GM18867 (cell line): ENCODE data around the gene UNC79.
"Not testable (repeated sequence)": the region's sequence is repeated elsewhere in the genome, so short reads cannot be mapped to it uniquely, and the experiment has no call there.

Experiments
- ATAC-seq: cut with Tn5 transposase; IDR thresholded peaks from one replicate; pipeline ENCODE4 v1.9.1; 2021; ENCODE audit warnings: mild to moderate bottlenecking, moderate library complexity; ENCODE audit not compliant: unreplicated experiment

The UNC79 gene

DNA sequence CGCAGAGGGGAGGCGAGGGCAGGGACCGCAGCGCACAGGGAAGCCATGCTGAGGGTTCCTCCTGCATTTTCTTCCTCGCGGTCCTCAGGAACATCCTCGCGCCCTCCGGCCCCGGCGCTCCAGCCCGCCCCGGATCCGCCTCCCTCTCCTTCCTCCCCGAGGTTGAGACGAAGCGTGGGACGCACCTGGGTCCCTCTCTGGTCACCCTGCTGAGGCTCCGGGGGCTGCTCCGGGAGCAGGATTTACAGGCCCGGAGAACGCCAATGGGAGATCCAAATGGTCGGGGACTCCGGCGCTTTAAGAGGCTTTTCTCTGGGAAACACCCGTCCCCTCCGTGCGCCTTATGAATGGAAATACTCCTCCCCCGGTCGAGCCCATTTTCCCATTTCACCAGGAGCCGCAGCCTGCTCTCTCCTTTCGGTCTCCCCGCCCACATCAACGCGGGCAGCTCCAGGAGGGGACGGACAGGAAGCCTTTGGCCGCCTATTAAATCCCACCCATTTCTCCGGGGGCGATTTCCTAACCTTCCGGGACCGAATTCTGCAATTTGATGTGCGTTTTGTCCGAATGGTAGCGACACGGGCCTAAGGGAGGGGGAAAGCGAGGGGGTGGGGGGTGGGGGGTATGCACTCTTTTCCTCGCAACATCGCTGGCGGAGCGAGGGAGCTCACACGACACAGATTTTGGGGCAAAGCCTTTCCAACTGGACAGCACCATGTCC, at the start of gene UNC79:
TSS of gene UNC79 (plus strand) at position 625 of the 721 bp plus-strand sequence. CDS start at position 716, 91 bp downstream.
- ATAC-seq, result no peak

GRCh38 chr14:93381644-93382043, 49.1 kb upstream of the UNC79 start:
- no peak for ATAC-seq

DNA sequence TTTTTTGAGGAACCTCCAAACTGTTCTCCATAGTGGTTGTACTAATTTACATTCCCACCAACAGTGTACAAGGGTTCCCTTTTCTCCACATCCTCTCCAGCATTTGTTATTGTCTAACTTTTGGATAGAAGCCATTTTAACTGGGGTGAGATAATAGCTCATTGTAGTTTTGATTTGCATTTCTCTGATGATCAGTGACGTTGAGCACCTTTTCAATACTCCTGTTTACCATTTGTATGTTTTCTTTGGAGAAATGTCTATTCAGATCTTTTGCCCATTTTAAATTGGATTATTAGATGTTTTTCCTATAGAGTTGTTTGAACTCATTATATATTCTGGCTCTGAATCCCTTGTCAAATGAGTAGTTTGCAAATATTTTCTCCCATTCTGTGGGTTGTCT, 46.5 kb upstream of the UNC79 start:
- not testable (repeated sequence) for ATAC-seq

GRCh38 chr14:93395231-93395630, 35.5 kb upstream of the UNC79 start:
- no peak for ATAC-seq

DNA sequence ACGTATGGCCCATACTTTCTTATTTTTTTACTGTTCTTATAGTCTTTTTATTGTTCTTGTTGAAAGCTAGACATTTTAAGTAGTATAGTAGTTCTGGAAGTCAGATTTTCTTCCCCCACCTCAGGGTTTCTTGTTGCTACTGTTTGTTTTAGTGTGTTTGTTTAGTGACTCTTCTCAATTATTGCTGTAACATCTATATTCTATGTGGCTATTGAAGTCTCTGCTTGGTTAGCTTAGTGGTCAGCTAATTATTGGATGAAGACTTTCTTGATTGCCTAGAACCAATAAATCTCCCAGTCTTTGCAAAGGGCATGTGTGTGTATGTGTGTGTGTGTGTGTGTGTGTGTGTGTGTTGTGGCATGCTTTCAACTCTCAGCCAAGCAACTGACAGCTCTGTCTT, 34.3 kb upstream of the UNC79 start:
- ATAC-seq, result no peak

GRCh38 chr14:93398491-93398890, 32.2 kb upstream of the UNC79 start:
- ATAC-seq, result no peak

DNA sequence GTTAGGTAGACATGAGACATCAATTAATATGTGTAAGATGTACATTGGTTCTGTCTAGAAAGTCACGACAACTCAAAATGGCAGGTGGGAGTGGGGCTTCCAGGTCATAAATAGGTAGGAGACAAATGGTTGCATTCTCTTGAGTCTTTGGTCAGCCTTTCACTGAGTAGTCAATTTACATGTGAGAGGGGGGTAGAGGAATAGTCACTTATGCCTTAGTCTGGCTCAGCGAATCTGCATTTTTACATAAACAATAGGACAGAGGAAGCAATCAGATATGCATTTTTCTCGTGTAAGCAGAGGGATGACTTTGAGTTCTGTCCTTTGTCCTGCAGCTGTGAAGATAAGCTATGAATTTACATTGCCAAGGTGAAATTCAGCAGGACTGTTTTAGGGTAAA, 27.8 kb upstream of the UNC79 start:
- no peak for ATAC-seq

- no peak for ATAC-seq
Observed at GRCh38 chr14:93410021-93410420, 20.7 kb upstream of the UNC79 start.

DNA sequence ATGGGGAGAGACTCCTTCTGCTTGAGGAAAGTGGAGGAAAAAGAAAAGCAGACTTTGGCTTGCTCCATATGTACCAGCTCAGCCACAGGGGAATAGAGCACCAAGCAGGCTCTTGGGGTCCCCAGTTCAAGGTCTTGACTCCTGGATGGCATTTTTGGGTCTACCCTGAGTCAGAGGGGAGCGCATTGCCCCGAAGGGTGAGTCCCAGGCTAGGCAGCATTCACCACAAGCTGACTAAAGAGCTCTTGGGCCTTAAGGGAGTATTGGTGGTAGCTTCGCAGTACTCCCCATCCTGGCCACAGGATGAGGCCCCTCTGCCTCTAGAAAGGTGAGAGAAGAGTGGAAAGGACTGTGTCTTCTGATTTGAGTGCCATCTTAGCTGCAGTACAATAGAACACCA, 19.8 kb upstream of the UNC79 start:
- no peak for ATAC-seq

DNA sequence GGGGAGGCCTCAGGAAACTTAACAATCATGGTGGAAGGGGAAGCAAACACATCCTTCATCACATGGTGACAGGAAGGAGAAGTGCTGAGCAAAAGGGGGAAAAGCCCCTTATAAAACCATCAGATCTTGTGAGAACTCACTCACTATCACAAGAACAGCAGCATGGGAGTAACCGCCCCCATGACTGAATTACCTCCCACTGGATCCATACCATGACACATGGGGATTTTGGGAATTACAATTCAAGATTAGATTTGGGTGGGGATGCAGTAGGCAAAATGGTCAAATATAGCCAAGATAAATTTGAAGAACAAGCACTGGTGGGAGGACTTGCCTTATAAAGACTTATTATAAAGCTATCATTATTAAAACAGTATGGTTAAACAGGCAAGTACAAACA, 5.6 kb upstream of the UNC79 start:
- ATAC-seq, result not testable (repeated sequence)

- no peak for ATAC-seq
Observed at GRCh38 chr14:93426750-93427149, 4.0 kb upstream of the UNC79 start.

GRCh38 chr14:93431036-93431670, 414 bp downstream of the UNC79 start:
- ATAC-seq, result no peak

- no peak for ATAC-seq
Observed at GRCh38 chr14:93454224-93454623, 23.5 kb downstream of the UNC79 start.

GRCh38 chr14:93456356-93456755, 25.6 kb downstream of the UNC79 start:
- no peak for ATAC-seq

DNA sequence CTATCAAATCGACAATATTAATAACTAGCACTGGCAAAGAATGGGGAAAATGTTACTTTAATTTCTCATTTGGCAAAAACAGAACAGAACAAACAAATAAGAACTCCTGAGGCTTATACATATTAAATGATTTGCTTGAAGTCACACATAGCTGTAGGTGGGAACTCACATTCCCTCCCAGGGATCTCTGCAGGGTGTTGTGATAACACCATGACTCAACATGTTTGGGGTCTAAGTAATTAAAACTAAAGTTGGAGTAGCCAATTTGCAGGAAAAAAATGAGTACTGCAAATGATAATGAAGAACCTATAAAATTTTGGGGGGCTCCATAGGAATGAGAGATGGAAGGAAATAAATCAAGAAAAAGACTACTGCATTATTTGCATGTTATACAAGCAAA, 27.5 kb downstream of the UNC79 start:
- ATAC-seq, result no peak

GRCh38 chr14:93462479-93462878, 31.7 kb downstream of the UNC79 start:
- ATAC-seq, result no peak

DNA sequence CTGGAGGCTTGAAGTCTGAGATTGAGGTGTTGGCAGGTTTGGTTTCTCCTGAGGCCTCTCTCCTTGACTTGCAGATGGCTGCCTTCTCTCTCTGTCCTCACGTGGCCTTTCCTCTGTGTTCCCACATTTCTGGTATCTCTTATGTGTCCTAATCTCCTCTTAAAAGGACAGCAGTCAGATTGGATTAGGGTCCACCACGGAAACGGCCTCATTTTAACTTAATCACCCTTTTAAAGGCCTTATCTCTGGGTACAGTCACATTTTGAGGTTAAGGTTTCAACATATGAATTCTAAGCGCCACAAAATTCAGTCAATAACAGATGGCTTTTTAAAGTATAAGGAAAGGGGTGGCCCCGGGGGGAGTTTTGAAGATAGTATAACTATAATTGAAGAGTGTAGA, 33.5 kb downstream of the UNC79 start:
- no peak for ATAC-seq

DNA sequence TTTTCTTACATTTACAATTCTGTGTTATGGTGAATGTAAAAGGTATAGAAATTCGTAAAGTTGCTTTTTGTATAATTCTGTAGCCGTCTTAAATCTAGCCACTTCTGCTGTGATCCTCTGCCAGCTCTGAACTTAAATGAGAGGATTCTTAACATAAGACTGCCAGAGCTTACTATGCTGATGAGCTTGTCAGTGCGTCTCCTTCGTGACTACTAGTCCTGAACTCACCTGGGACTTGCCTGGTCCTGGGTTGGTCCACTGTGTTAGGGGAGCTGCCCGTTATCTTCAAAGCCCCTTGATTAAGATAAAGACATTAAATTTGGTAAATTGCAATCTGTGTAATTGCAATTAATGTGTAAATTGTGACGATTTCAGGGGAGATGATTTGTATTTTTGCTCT, 44.7 kb downstream of the UNC79 start:
- ATAC-seq, result no peak

DNA sequence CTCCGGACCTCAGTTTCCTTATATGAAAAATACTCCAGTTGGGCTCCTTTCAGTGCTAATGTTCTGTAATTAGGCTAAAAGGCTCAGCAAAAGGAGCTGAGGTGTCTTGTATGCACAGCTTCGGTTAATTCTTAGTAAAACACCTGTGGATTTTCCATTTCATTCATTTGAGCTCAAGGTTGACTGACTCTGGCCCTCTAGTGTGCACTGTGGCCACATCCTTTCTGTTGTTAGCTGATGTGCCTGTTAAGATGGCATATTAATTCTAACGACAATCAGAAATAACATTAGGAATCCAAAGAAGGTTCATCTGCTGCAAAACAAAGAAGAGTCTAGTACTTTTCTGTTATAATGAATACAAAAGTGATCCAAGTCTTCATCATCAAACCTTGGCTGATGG, 45.6 kb downstream of the UNC79 start:
- ATAC-seq, result no peak

- not testable (repeated sequence) for ATAC-seq
Observed at GRCh38 chr14:93479074-93479473, 48.3 kb downstream of the UNC79 start.

DNA sequence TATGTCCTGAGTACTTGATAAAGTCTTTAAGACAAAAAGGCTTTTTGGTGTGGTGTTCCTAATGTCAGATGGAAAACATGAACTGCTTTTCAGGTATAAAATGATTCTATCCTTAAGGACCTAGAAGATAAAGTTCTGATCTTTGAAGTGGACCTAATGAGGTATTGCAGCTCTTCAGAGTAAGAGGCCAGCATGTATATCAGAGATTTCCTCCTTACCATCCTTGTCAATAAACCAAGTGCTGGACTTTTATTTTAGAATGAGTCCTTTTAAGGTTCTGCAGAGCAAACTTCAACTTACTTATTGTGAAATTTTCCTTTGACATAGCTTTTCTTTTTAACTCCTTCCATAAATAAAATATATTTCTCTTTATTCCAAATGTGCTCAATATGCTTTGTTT, 50.1 kb downstream of the UNC79 start:
- ATAC-seq, result no peak

DNA sequence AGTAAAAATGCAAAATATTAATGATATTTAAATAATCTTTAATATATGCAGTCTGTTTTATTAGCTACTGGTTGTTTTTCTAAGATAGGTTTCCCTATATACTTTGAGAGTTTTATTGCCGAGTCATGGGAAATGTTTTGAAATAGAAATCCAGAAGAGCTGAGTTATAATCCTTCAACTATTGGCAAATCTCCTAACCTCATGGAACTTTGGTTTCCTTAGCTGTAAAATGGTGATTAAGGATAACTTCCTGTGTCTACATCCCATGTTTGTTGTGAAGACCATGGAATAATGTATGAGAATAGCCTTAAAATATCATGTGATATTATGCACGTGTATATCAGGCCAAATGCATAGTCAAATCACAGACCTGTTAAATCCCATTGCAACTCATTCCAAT, 51.0 kb downstream of the UNC79 start:
- ATAC-seq, result no peak

DNA sequence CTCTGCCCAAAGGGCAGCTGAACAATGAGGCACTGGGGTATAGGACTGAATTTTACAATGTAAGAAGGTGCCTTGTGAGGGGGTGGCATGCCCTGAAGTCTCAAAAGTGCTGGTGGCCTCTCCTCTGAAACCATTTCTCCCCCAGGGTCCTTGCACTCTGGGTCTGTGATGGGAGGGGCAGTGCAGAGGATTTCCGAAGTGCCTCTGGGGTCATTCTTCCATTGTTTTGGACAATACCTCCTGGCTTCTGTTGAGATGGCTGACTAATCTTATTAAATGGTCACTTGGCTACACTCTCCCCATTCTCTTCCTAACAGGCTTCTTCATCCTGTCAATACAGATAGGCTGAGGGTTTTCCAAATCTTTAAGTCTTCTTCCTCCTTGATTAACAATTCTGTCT, 59.3 kb downstream of the UNC79 start:
- no peak for ATAC-seq
